Chondrocyte (in vitro differentiated cells): ENCODE results near the gene BCL2A1. TPM values are rescaled to one million over a fixed set of nuclear protein-coding genes. Genes with fewer than 3 reads are reported as not detected.

ENCODE experiments used
- DNase-seq: peaks from one replicate; pipeline ENCODE4 v3.0.0; 2021; ENCODE audit warnings: mixed read lengths, low spot score
- H3K27ac Mint-ChIP-seq: one replicate; pipeline ENCODE4 v1.8.0; 2021; ENCODE audit warnings: mild to moderate bottlenecking, moderate library complexity, mixed read lengths; ENCODE audit not compliant: unreplicated experiment
- H3K27me3 Mint-ChIP-seq: 2 replicates; pipeline ENCODE4 v1.8.0; 2021; ENCODE audit warnings: low read depth, mixed read lengths
- H3K36me3 Mint-ChIP-seq: 2 replicates; pipeline ENCODE4 v1.8.0; 2021; ENCODE audit warnings: low read depth, mixed read lengths
- H3K4me1 Mint-ChIP-seq: 2 replicates; pipeline ENCODE4 v1.8.0; 2021; ENCODE audit warnings: low read depth, mild to moderate bottlenecking, mixed read lengths
- H3K4me3 Mint-ChIP-seq: one replicate; pipeline ENCODE4 v1.8.0; 2021; ENCODE audit warnings: mild to moderate bottlenecking, moderate library complexity, mixed read lengths; ENCODE audit not compliant: unreplicated experiment
- H3K9me3 Mint-ChIP-seq: 2 replicates; pipeline ENCODE4 v1.8.0; 2021; ENCODE audit warnings: low read depth, mixed read lengths
- CTCF ChIP-seq: fragments of 200-600 bp; sonication (generic); IDR thresholded peaks from 2 replicates; pipeline ENCODE4 v1.5.0; 2021; ENCODE audit warnings: antibody characterized with exemption, mild to moderate bottlenecking, moderate library complexity
- total RNA-seq: library from RNA; stranded (reverse); gene quantifications from 3 replicates; pipeline ENCODE4 v1.2.1, GENCODE V29; 2021

Gene BCL2A1
- total RNA-seq, 1 donor from 2014 or later, result not detected

DNA sequence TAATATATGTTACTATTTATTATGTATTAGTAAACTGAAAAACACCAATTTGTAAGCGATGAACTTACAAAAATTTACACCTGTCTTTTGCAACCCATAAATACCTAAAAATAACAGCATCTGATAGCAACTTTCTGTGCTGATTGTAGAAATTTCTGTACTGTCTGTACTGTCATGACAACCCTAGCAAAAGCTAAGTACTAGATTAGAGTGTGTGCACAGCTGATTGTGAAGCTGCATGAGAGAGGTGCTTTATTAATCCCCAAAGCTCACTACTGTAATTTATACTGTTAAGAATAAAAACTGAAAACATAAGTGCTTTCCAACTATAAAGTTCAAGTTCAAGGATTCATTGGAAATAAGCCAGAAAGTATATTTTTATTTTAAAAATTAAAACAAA, 815 bp downstream of the BCL2A1 start:
- no peak for DNase-seq
- no peak for TF ChIP-seq CTCF
- no peaks in the 10 kb centered on the region for H3K27me3 Mint-ChIP-seq
- no peak overlapping the region for H3K4me3 Mint-ChIP-seq
- peaks cover 12% of the 10 kb centered on the region for H3K4me1 Mint-ChIP-seq
- no peaks in the 10 kb centered on the region for H3K9me3 Mint-ChIP-seq
- no peaks in the 10 kb centered on the region for H3K36me3 Mint-ChIP-seq
- no peak overlapping the region for H3K27ac Mint-ChIP-seq

- Mint-ChIP-seq H3K36me3 (no peaks in the 10 kb centered on the region), H3K27me3 (no peaks in the 10 kb centered on the region), H3K4me3 (no peak overlapping the region), H3K27ac (no peak overlapping the region), H3K9me3 (no peaks in the 10 kb centered on the region), H3K4me1 (peaks cover 12% of the 10 kb centered on the region)
- DNase-seq, result no peak
- no peak for TF ChIP-seq CTCF
Measured at GRCh38 chr15:79969146-79969545, 1.9 kb downstream of the BCL2A1 start.

- Mint-ChIP-seq H3K4me3 (no peak overlapping the region), H3K27ac (no peak overlapping the region), H3K9me3 (no peaks in the 10 kb centered on the region), H3K27me3 (no peaks in the 10 kb centered on the region), H3K36me3 (no peaks in the 10 kb centered on the region), H3K4me1 (peaks cover 12% of the 10 kb centered on the region)
- no peak for TF ChIP-seq CTCF
- no peak for DNase-seq
Measured at GRCh38 chr15:79967298-79968182, 3.5 kb downstream of the BCL2A1 start.

GRCh38 chr15:79966634-79967297, 4.2 kb downstream of the BCL2A1 start:
- DNase-seq, result no peak
- Mint-ChIP-seq H3K36me3 (no peaks in the 10 kb centered on the region), H3K9me3 (no peaks in the 10 kb centered on the region), H3K27me3 (no peaks in the 10 kb centered on the region), H3K4me3 (no peak overlapping the region), H3K27ac (no peak overlapping the region), H3K4me1 (peaks cover 12% of the 10 kb centered on the region)
- no peak for TF ChIP-seq CTCF

DNA sequence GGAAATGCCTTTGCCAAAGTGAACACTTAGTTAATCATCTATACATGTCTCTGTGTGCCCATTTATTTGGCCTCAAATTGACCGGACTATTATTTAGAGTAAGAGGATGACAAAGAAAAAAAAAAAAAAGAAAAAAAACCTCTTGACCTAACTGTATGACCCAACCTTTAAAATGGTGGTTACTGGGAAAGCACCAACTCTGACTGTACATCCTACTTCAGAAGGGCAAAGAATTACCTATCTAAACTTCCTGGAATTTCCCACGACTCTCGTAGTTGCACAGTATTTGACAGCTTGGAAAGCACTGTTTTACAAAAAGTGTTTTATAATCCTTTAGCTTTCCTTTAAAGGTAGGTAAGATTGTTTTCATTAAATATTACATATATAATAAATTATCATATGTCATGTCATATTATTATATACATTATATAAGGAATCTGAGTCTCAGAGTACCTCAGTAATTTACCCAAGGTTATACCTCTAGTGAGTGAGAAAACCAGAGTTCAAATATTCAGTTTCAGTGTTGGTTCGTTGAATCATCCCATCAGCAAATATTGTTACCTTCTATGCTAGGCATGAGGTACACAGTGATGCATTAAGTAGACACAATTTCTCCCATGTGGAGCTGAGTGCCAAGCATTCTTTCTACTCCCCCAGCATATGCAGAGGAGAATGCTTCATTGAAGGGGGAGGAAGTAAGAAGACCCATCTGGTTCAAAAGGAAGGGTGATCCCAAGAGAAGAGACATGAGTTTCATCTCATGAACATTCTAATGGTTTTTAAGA, 5.0 kb downstream of the BCL2A1 start:
- peaks cover 7% of the 10 kb centered on the region for H3K4me1 Mint-ChIP-seq
- H3K9me3 Mint-ChIP-seq, result no peaks in the 10 kb centered on the region
- TF ChIP-seq CTCF, result no peak
- H3K27ac Mint-ChIP-seq, result no peak overlapping the region
- H3K27me3 Mint-ChIP-seq, result no peaks in the 10 kb centered on the region
- H3K36me3 Mint-ChIP-seq, result no peaks in the 10 kb centered on the region
- no peak for DNase-seq
- H3K4me3 Mint-ChIP-seq, result no peak overlapping the region
